Measurements from ENCODE around the gene HCAR3.
"Not testable (repeated sequence)": the region's sequence is repeated elsewhere in the genome, so short reads cannot be mapped to it uniquely, and the experiment has no call there.

- not testable (repeated sequence) for TF ChIP-seq POLR2A (IDR thresholded peaks at IDR 0.05; ENCODE audit: low read depth, low read length); POLR2AphosphoS5 (IDR thresholded peaks at IDR 0.05; ENCODE audit: low read depth, low read length); PAX5 (IDR thresholded peaks at IDR 0.05; ENCODE audit: insufficient read depth, low read length, severe bottlenecking); SPI1 (IDR thresholded peaks at IDR 0.05; ENCODE audit: low read depth, low read length); POU2F2 (IDR thresholded peaks at IDR 0.05; ENCODE audit: low read depth, low read length); TAF1 (IDR thresholded peaks at IDR 0.05; ENCODE audit: low read depth, low read length)
These were observed 39.8 kb downstream of the HCAR3 start for GRCh38 chr12:122676781-122677180.

Data from GM12891 (cell line).